GM12891 (cell line): Measurements from ENCODE around the gene CREB3L1.

Experiments
- POLR2A ChIP-seq: IDR thresholded peaks from 2 replicates; pipeline ENCODE4 v1.6.1; 2011; ENCODE audit warnings: low read depth, low read length, control low read depth
- POLR2AphosphoS5 ChIP-seq: IDR thresholded peaks from 2 replicates; pipeline ENCODE4 v1.6.1; 2011; ENCODE audit warnings: low read depth, low read length, control low read depth
- SPI1 ChIP-seq: IDR thresholded peaks from 2 replicates; pipeline ENCODE4 v1.6.1; 2011; ENCODE audit warnings: low read depth, low read length, control low read depth

DNA sequence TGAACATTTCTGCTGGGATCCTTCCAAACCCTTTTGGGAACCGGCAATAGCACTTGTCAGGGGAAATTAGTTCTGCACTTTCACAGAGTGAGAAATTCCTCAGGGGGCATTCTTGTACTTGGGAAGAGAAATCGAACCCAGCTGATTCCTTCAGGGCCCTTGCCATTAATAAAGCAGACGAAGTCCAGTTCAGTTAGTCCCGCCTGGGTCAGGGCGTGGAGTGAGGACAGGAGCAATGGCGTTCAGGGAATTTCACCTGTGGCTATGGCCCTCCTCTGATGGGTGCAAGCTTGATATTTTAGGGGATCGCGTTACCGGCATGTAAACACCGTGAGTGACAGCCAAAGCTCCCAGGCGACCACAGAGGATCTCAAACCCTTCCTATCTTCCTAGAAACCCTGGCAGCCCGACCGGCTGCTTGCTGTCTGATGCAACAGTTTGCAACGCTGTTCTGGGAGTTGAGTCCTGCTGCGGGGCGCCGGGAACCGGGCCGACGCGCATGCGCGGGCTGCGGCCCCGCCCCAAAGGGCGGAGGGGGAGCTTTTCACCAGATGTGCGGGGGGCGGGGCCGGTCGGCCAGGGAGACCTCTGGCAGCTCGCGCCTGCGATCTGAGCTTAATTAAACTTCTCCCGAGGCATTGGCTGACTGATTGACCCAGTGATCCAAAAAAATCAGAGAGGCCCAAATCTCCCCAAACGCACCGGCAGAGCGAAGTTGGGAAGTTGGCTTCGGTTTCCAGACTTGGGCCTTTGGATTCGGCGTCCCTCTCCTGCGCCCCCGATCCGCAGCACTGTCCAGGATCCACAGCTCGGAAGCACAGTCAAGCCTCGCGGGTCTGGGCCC is 34.3 kb upstream of the CREB3L1 start:
- TF ChIP-seq POLR2A: peak; percentile 48; the same call in 1 of the 2 replicates
- TF ChIP-seq SPI1: no peak
- peak; percentile 43; the same call in 1 of the 2 replicates for TF ChIP-seq POLR2AphosphoS5
